Measurements from ENCODE around the gene ERCC8. TPM values are rescaled to one million over a fixed set of nuclear protein-coding genes. Genes with fewer than 3 reads are reported as not detected.

The ERCC8 gene
- total and polyA plus RNA-seq, 2 of the 8 experiments (the other 6 are each of a cell fraction or from before 2014, with no cell fraction given), result 17.3 TPM

- FAIRE-seq (no peak), DNase-seq (ENCODE audit: low read depth in 1 of 2, low spot score in 2 of 2) (no peak)
- CTCF ChIA-PET (ENCODE audit: partially characterized antibody), result interaction anchor here (0.8 kb wide), 1 partner anchor 79 kb away, joined by 3 read pairs; no protein-coding TSS in a partner anchor
- POLR2A ChIA-PET (ENCODE audit: partially characterized antibody), result no interaction called here
- peaks cover 15 to 16% of the 10 kb centered on the region in 2 experiments for H3K9me3 ChIP-seq (ENCODE audit: insufficient read depth in 2 of 2, low read depth in 1 of 2, low read length in 1 of 2)
- no peak overlapping the region for H3K27ac ChIP-seq (ENCODE audit: low read depth, low read length)
- H3K9ac ChIP-seq (replicated peaks in 1 of 4; ENCODE audit: extremely low read depth in 1 of 4, low read depth in 3 of 4, low read length in 3 of 4), result no peak overlapping the region
- no peak overlapping the region for H2BK15ac ChIP-seq (ENCODE audit: low read length)
- H4K20me1 ChIP-seq (replicated peaks in 1 of 2; ENCODE audit: control insufficient read depth in 1 of 2, insufficient read depth in 2 of 2, low read length in 2 of 2), result no peaks in the 10 kb centered on the region
- no peak overlapping the region for H2BK120ac ChIP-seq (replicated peaks; ENCODE audit: low read depth, low read length)
- H3K23ac ChIP-seq (ENCODE audit: insufficient read length), result no peak overlapping the region
- H3K18ac ChIP-seq (ENCODE audit: extremely low read depth, low read length), result no peak overlapping the region
- no peak overlapping the region for H2AK5ac ChIP-seq (ENCODE audit: low read depth, low read length)
- H3K79me2 ChIP-seq (ENCODE audit: control insufficient read depth in 1 of 2, insufficient read depth in 2 of 2, low read length in 2 of 2), result no peaks in the 10 kb centered on the region
- H3K56ac ChIP-seq (replicated peaks; ENCODE audit: insufficient read length, low read depth, low read length), result no peak overlapping the region
- no peak overlapping the region for H3K4me2 ChIP-seq (ENCODE audit: insufficient read depth in 1 of 2, low read depth in 2 of 2, low read length in 2 of 2)
- no peak overlapping the region for H2AFZ ChIP-seq (ENCODE audit: low read length)
- H3K14ac ChIP-seq (ENCODE audit: insufficient read length), result no peak overlapping the region
- H4K91ac ChIP-seq (replicated peaks; ENCODE audit: insufficient read length, low read length), result no peak overlapping the region
- H3K4me3 ChIP-seq (ENCODE audit: extremely low read depth in 1 of 4, insufficient read depth in 2 of 4, low read depth in 3 of 4, low read length in 4 of 4), result no peak overlapping the region
- no peak overlapping the region for H4K8ac ChIP-seq (ENCODE audit: extremely low read depth, insufficient read depth, low read length)
- H3K4me1 ChIP-seq (replicated peaks in 1 of 4; ENCODE audit: control insufficient read depth in 3 of 4, insufficient read depth in 4 of 4, low read length in 3 of 4), result no peaks in the 10 kb centered on the region
- TF ChIP-seq CTCF (IDR thresholded peaks at IDR 0.05; ENCODE audit: control extremely low read depth in 1 of 3, insufficient read depth in 1 of 3, low read depth in 1 of 3, low read length in 3 of 3), result peak in 2 of 3 experiments; percentile 21 to 55; a peak in 2 of 4 replicates
- TF ChIP-seq RAD21 (IDR thresholded peaks at IDR 0.05 in 1 of 2, conservative IDR thresholded peaks at IDR 0.05 in 1 of 2; ENCODE audit: low read depth in 2 of 2, low read length in 2 of 2), result peak; percentile 62 to 64
- TF ChIP-seq SAP30 (IDR thresholded peaks at IDR 0.05; ENCODE audit: insufficient read depth, insufficient replicate concordance, low read length), result no peak
- no peak overlapping the region for H2BK12ac ChIP-seq (ENCODE audit: low read depth, low read length)
- no peaks in the 10 kb centered on the region for H3K23me2 ChIP-seq (ENCODE audit: low read depth, low read length)
- no peak overlapping the region for H2BK20ac ChIP-seq (ENCODE audit: low read length)
- no peaks in the 10 kb centered on the region for H3K79me1 ChIP-seq (ENCODE audit: low read depth, low read length)
- no peak overlapping the region for H2BK5ac ChIP-seq (ENCODE audit: low read depth, low read length)
- H4K5ac ChIP-seq (ENCODE audit: insufficient read length, low read depth, low read length), result no peak overlapping the region
- H3K27me3 ChIP-seq (replicated peaks in 1 of 4; ENCODE audit: control insufficient read depth in 3 of 4, extremely low read depth in 1 of 4, insufficient read depth in 3 of 4, low read length in 3 of 4), result no peaks in the 10 kb centered on the region
- peaks cover 0 to 6% (median 1%) of the 10 kb centered on the region in 4 experiments; a peak in 2 of 8 replicates for H3K36me3 ChIP-seq (ENCODE audit: control insufficient read depth in 2 of 4, insufficient read depth in 4 of 4, low read length in 3 of 4)
- no peak overlapping the region for H3K4ac ChIP-seq (replicated peaks; ENCODE audit: insufficient read length, low read depth, low read length)
These were observed 61.6 kb downstream of the ERCC8 start for GRCh38 chr5:60883229-60883628.
